Activated T-cell treated with anti-CD3 and anti-CD28 coated beads, Interleukin-2, amount 50 U/mL, for 72 hours (primary cell): ENCODE results near the gene HIP1. TPM values are rescaled to one million over a fixed set of nuclear protein-coding genes. Genes with fewer than 3 reads are reported as not detected.

Source experiments
- ATAC-seq, 2 donors: fragments of 150-1000 bp; cut with Tn5 transposase; replicated peaks in 1 of 2; 2 replicates each; pipeline ENCODE4 v1.10.0; 2021; ENCODE audit warnings: moderate library complexity in 2 of 2, mild to moderate bottlenecking in 1 of 2
- DNase-seq, 2 donors: peaks; one replicate each; pipeline ENCODE4 v3.0.0; 2021 to 2022; ENCODE audit warnings: mixed read lengths in 1 of 2
- H3K27ac Mint-ChIP-seq: one replicate; pipeline ENCODE4 v1.8.0; 2022; ENCODE audit warnings: mild to moderate bottlenecking, moderate library complexity, mixed read lengths
- H3K27me3 Mint-ChIP-seq: one replicate; pipeline ENCODE4 v1.8.0; 2022; ENCODE audit warnings: low read depth, mixed read lengths
- H3K36me3 Mint-ChIP-seq, 2 donors: one replicate each; pipeline ENCODE4 v1.8.0; 2022; ENCODE audit warnings: mixed read lengths in 2 of 2, mild to moderate bottlenecking in 1 of 2; ENCODE audit not compliant: insufficient read depth in 2 of 2
- H3K4me1 Mint-ChIP-seq: one replicate; pipeline ENCODE4 v1.8.0; 2022; ENCODE audit warnings: low read depth, mixed read lengths
- H3K4me3 Mint-ChIP-seq, 2 donors: one replicate each; pipeline ENCODE4 v1.8.0; 2022; ENCODE audit warnings: mild to moderate bottlenecking in 2 of 2, mixed read lengths in 2 of 2, moderate library complexity in 2 of 2
- H3K9me3 Mint-ChIP-seq, 2 donors: one replicate each; pipeline ENCODE4 v1.8.0; 2022; ENCODE audit warnings: mixed read lengths in 2 of 2
- total RNA-seq, 2 donors: library from RNA; stranded (reverse); gene quantifications; one replicate each; pipeline ENCODE4 v1.2.3, GENCODE V29; 2022

The HIP1 gene
- total RNA-seq, 2 donors from 2014 or later: 10.9 to 11.4 TPM

- no peaks in the 10 kb centered on the region for H3K4me1 Mint-ChIP-seq
- no peaks in the 10 kb centered on the region for H3K36me3 Mint-ChIP-seq
- no peak overlapping the region for H3K27ac Mint-ChIP-seq
- H3K9me3 Mint-ChIP-seq: peaks cover 0 to 2% of the 10 kb centered on the region in 2 donors
- DNase-seq (no peak), ATAC-seq (no peak)
- H3K27me3 Mint-ChIP-seq: no peaks in the 10 kb centered on the region
- no peak overlapping the region for H3K4me3 Mint-ChIP-seq
These were observed 89.3 kb downstream of the HIP1 start for GRCh38 chr7:75649462-75649861.

- H3K36me3 Mint-ChIP-seq: no peaks in the 10 kb centered on the region
- no peak for DNase-seq
- H3K4me1 Mint-ChIP-seq: no peaks in the 10 kb centered on the region
- H3K27ac Mint-ChIP-seq: no peak overlapping the region
- no peaks in the 10 kb centered on the region for H3K27me3 Mint-ChIP-seq
- H3K9me3 Mint-ChIP-seq: peaks cover 0 to 2% of the 10 kb centered on the region in 2 donors
- no peak overlapping the region for H3K4me3 Mint-ChIP-seq
- ATAC-seq: no peak
These were observed 90.9 kb downstream of the HIP1 start for GRCh38 chr7:75647709-75648438.

DNA sequence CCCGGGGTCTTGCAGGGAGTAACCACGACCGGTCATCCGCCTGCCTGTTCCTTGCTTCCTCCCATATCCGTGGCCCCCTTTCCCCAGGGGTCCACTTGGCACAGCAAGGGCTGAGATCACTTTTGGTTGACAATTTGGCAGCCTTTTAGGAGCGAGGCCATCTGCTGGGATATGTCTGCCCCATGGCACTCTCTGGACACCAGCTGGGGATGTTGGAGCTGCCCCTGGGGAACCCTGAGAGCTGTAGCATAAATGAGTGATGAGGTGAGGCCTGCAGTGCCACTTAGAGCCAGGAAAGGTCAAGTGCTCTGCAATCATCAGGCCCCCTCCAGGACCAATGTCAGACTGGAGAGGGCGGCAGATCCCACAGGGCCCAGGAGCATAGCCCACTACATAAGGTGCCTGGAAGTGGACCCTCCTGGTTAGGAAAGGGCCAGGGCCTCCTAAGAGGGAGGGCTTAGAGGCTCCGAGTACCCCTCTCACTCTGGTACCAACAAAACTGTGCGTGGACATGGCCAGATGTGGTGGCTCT, 92.1 kb downstream of the HIP1 start:
- H3K4me1 Mint-ChIP-seq: no peaks in the 10 kb centered on the region
- DNase-seq (no peak), ATAC-seq (no peak)
- no peaks in the 10 kb centered on the region for H3K27me3 Mint-ChIP-seq
- no peak overlapping the region for H3K27ac Mint-ChIP-seq
- H3K4me3 Mint-ChIP-seq: no peak overlapping the region
- peaks cover 0 to 2% of the 10 kb centered on the region in 2 donors for H3K9me3 Mint-ChIP-seq
- no peaks in the 10 kb centered on the region for H3K36me3 Mint-ChIP-seq

DNA sequence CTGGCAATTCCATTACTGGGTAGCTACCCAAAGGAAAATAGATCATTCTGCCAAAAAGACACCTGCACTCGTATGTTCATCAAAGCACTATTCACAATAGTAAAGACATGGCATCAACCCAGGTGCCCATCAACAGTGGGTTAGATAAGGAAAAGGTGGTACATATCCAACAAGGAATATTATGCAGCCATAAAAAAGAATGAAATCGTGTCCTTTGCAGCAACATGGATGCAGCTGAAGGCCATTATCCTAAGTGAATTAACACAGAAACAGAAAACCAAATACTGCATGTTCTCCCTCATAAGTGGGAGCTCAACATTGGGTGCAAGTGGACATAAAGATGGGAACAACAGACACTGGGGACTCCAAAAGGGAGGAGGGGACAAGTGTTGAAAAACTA, 93.2 kb downstream of the HIP1 start:
- no peaks in the 10 kb centered on the region for H3K36me3 Mint-ChIP-seq
- no peak overlapping the region for H3K27ac Mint-ChIP-seq
- no peaks in the 10 kb centered on the region for H3K27me3 Mint-ChIP-seq
- no peak for DNase-seq
- H3K4me3 Mint-ChIP-seq: no peak overlapping the region
- no peak for ATAC-seq
- peaks cover 0 to 2% of the 10 kb centered on the region in 2 donors for H3K9me3 Mint-ChIP-seq
- no peaks in the 10 kb centered on the region for H3K4me1 Mint-ChIP-seq

GRCh38 chr7:75644589-75644988, 94.2 kb downstream of the HIP1 start:
- Mint-ChIP-seq H3K36me3 (no peaks in the 10 kb centered on the region), H3K9me3 (peaks cover 0 to 2% of the 10 kb centered on the region in 2 donors), H3K27ac (no peak overlapping the region), H3K4me3 (no peak overlapping the region), H3K4me1 (no peaks in the 10 kb centered on the region), H3K27me3 (peaks cover 5% of the 10 kb centered on the region)
- no peak for ATAC-seq
- no peak for DNase-seq

DNA sequence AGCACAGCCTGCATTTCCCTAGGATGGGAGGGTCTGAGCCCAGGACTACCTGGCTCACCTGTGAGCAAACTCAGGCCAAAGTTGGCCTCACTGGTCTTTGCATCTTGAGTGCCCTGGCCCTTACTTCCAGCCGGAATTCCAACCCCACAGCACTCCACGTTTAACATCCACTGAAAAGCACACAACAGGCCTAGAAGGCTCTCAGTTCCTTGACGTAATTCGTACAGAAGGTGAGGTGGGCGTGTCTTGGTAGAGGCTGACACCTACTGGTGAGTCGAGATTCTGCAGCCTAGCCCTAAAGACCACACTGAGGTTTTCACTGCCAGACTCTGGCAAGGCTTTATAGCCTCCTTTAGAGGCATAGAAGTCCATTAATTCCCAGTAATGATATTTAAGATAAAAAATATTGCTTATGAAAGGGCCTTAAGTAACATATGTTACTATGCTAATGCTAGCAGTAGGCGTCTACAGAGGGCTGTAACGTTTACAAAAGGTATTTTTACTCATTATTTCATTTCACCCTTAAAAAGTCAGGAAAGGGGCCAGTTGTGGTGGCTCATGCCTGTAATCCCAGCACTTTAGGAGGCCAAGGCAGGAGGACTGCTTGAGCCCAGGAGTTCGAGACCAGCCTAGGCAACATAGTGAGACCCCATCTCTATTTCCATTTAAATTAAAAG, 95.8 kb downstream of the HIP1 start:
- H3K4me3 Mint-ChIP-seq: no peak overlapping the region
- no peak overlapping the region for H3K27ac Mint-ChIP-seq
- peak; percentile 80 to 85 for ATAC-seq
- H3K36me3 Mint-ChIP-seq: no peaks in the 10 kb centered on the region
- H3K9me3 Mint-ChIP-seq: peaks cover 0 to 2% of the 10 kb centered on the region in 2 donors
- DNase-seq: peak; percentile 74 to 75
- H3K27me3 Mint-ChIP-seq: peaks cover 5% of the 10 kb centered on the region
- H3K4me1 Mint-ChIP-seq: no peaks in the 10 kb centered on the region

DNA sequence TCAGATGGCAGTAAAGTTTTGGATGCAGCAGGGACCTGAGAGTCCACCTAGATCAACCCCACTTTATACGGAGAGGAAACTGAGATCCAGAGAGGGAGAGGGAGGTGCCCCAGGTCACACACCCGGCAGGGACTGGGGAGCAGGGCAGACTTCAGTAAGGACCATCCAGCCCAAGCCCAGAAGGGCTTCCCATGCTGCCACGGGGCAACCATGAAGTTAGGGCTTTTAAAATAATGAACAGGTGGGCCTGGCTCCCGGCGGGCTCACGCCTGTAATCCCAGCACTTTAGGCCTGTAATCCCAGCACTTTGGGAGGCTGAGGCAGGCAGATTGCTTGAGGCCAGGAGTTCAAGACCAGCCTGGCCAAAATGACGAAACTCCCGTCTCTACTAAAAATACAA, 98.5 kb downstream of the HIP1 start:
- DNase-seq (no peak), ATAC-seq (no peak)
- H3K27me3 Mint-ChIP-seq: peaks cover 5% of the 10 kb centered on the region
- no peak overlapping the region for H3K27ac Mint-ChIP-seq
- H3K4me1 Mint-ChIP-seq: no peaks in the 10 kb centered on the region
- H3K36me3 Mint-ChIP-seq: no peaks in the 10 kb centered on the region
- no peaks in the 10 kb centered on the region for H3K9me3 Mint-ChIP-seq
- peak overlapping the region; percentile 88 to 90 for H3K4me3 Mint-ChIP-seq

DNA sequence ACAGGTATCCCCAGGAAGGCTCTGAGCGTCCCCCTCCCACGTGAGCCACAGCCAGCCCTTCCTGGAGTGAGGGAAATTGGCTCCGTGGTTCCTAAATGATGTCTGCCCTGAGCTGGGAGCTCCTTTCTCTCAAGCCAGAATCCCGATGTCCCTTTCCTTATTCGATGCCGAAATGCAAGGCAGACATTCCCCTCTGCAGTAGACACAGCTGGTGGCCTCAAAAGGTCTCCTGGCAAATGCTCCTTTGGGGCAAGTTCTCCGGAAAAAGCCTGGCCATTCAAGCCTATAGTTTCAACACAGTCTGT, 98.9 kb downstream of the HIP1 start:
- peak overlapping the region; percentile 88 to 90 for H3K4me3 Mint-ChIP-seq
- no peaks in the 10 kb centered on the region for H3K36me3 Mint-ChIP-seq
- DNase-seq (no peak), ATAC-seq (no peak)
- H3K9me3 Mint-ChIP-seq: no peaks in the 10 kb centered on the region
- H3K27me3 Mint-ChIP-seq: peaks cover 5% of the 10 kb centered on the region
- no peaks in the 10 kb centered on the region for H3K4me1 Mint-ChIP-seq
- no peak overlapping the region for H3K27ac Mint-ChIP-seq

DNA sequence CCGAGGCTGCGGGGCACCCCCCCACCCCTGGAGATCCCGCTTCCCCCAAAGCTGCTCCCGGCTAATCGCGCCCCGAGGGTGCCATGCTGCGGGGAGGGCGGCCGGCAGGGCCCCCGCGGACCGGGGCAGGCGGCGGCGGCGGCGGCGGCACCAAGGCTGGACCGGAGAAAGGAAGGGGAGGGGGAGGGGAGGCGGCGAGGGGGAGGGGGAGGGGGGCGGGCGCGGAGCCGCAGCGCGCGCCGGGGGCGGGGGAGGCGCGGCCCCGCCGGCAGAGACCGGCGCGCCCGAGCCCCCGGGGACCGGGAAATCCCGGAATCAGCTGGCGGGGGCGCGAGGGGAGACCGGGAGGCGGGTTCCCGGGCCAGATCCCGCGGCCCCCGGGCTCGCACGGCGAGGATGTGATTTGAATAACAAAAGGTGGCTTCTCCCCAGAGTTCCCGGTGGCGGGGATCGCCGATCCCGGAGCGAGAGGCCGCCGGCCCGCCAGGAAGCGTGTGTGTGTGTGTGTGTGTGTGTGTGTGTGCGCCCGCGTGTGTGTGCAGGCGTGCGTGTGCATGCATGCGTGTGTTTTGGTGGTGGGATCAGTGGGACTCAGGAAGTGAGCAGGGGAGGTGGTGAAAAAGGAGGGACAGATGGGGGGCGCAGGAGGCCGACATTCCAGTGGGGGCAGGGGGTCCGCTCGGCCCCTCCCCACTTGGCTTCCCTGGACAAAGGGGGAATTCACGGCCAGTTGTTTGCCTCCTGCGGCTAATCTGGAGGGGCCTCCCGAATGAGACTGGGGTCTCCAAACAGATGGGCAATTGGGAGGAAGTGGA, 99.5 kb downstream of the HIP1 start:
- Mint-ChIP-seq H3K4me1 (no peaks in the 10 kb centered on the region), H3K27me3 (peaks cover 5% of the 10 kb centered on the region), H3K36me3 (no peaks in the 10 kb centered on the region), H3K9me3 (no peaks in the 10 kb centered on the region), H3K4me3 (peak overlapping the region; percentile 88 to 90), H3K27ac (peak overlapping the region; percentile 79)
- ATAC-seq (peak; percentile 37 to 47), DNase-seq (peak; percentile 28 to 48)

DNA sequence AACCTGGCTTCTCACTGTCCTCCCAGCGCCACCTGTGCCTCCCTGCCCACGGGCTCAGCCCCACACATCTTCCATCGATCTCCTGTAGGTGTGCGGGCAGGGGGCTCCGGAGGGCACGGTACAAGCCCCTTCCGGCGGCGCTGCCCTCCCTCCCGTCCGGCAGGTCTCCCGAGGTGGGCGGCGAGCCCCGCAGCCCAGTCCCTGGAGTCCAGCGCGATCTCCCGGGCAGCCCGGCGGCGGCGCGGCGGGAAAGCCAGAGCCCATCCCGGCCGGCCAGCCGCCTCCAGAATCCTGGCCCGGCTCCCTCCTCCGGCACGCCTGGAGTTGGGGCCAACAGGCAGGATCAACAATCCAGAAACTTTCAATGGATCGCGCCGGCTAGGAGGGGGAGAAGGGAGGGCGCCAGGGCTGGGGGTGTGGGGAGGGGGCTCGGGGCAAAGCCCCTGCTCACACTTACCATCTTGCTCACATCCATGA, 100.1 kb downstream of the HIP1 start:
- Mint-ChIP-seq H3K4me3 (peak overlapping the region; percentile 47 to 71), H3K4me1 (no peaks in the 10 kb centered on the region), H3K9me3 (no peaks in the 10 kb centered on the region), H3K27ac (no peak overlapping the region), H3K27me3 (peaks cover 5% of the 10 kb centered on the region), H3K36me3 (no peaks in the 10 kb centered on the region)
- peak; percentile 16 to 32 for ATAC-seq
- no peak for DNase-seq

DNA sequence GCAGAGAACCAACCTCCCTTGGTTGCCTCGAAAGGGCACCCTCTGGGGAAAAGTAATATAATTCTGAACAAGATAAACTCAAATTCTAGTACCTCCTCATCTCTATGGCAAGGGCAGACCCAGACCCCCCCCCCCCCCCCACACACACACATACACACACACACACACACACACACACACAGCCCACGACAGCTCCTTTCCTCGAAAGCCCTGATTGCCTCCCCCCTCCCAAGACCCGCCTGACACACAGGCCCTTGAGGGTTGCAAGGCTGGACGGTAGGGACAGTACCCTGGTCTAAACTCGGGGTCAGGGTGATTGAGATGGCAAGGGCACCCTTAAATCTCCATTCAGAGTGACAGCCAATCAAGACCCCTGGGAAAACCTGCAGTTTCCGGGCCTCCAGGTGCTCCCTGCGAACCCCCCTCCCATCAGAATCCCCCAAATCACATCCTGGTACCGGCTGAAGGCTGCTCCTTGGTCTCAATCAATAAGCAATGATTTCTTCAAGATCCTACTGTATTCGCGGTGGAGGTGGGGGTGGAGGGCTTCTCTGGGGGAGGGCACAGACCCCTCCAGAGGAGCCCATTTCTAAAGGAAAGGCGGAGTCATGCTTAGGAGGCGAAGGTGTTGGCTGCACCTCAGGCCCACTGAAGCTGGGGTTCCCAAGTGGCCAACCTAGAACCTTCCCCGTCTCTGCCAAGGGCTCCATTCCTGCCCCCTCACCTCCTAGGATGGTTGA, 100.7 kb downstream of the HIP1 start:
- Mint-ChIP-seq H3K9me3 (no peaks in the 10 kb centered on the region), H3K4me1 (no peaks in the 10 kb centered on the region), H3K36me3 (no peaks in the 10 kb centered on the region), H3K4me3 (peak overlapping the region; percentile 47 to 71), H3K27ac (no peak overlapping the region), H3K27me3 (peaks cover 5% of the 10 kb centered on the region)
- ATAC-seq (no peak), DNase-seq (no peak)

DNA sequence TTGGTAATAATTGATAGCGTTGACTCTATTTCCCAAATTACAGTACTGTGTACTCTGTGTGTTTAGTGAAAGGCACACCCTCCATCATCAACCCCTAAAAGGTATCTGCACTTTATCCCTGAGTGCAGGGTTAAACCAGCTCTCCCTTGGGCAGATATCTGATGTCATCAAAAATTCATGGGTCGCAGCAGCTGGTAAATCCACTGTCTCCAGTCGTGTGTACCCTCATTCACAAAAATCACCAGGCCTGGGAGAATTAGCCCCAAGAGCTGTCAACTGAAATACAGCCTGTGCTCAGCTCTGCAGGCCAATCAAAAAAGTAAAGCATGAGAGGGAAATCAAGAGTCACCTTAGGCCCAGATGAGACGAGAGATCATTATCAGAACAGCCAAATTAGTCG, 103.7 kb downstream of the HIP1 start:
- H3K4me3 Mint-ChIP-seq: no peak overlapping the region
- H3K27me3 Mint-ChIP-seq: peaks cover 4% of the 10 kb centered on the region
- no peaks in the 10 kb centered on the region for H3K36me3 Mint-ChIP-seq
- no peak overlapping the region for H3K27ac Mint-ChIP-seq
- ATAC-seq: no peak
- H3K4me1 Mint-ChIP-seq: no peaks in the 10 kb centered on the region
- no peak for DNase-seq
- no peaks in the 10 kb centered on the region for H3K9me3 Mint-ChIP-seq
